HG03095 (cell line): ENCODE results near the gene KIAA1549.

ENCODE experiments used
- ATAC-seq: cut with Tn5 transposase; IDR thresholded peaks from one replicate; pipeline ENCODE4 v1.9.1; 2021; ENCODE audit warnings: moderate library complexity; ENCODE audit not compliant: unreplicated experiment

KIAA1549 gene

GRCh38 chr7:138911007-138911406 lies 70.2 kb downstream of the KIAA1549 start:
- no peak for ATAC-seq

GRCh38 chr7:138907850-138908249 lies 73.3 kb downstream of the KIAA1549 start:
- no peak for ATAC-seq

DNA sequence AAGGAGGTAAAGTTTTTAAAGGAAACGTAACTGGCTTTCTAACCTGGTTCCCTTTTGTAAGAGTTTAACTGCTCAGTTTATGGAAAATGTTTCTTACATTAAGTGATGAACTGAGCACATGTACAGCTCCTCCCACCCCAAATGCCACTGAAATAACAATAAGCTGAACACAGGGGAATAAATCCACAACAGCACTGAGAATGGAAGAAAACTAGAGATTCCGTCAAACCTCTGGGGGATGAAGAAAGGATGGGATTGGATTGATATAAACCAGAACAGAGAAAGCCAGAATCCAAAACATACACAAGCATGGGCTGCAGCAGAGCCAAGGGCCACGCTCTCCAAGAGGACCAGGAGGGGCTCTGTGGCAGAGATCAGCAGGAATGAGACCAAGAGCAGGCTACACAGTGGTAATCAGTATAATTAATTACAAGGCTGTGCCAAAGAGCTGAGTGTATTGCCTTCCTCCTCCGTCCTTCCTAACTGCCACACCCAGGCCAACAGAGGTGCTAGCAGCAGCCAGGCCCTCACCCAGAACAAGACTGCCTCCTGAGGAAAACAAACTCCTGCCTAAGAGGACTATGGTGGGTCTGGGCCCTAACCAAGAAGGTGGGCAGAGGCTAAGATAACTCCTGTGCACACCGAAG lies 73.9 kb downstream of the KIAA1549 start:
- no peak for ATAC-seq

GRCh38 chr7:138903859-138904435 lies 77.2 kb downstream of the KIAA1549 start:
- ATAC-seq, result no peak

DNA sequence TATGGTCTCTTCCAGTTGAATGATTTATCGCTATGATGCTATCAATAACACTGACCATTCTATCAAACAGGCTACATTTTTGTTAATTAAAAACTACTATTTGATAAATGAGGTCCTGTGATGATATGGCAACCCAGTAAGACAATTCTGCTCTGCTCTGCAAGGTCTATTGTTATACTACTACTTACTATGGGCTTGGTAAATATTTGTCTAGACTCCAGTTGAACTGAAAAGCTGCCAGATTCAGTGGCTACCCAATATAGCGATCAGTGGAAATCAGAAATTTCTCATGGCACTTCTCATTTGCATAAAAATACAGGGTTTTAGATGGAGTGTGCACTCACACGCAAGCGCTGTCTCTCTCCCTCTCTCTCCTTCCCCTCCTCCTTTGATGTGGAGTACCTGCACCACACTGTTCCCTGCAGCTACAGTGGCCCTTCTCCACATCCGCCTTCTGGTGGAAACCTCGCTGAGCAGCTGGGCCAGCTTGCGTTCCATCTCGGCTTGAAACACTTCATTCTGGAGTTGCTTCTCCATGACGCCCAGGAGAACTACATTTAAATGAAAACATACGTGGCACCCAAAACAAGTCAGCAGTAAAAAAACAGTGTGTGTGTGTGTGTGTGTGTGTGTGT lies 77.9 kb downstream of the KIAA1549 start:
- ATAC-seq, result no peak

DNA sequence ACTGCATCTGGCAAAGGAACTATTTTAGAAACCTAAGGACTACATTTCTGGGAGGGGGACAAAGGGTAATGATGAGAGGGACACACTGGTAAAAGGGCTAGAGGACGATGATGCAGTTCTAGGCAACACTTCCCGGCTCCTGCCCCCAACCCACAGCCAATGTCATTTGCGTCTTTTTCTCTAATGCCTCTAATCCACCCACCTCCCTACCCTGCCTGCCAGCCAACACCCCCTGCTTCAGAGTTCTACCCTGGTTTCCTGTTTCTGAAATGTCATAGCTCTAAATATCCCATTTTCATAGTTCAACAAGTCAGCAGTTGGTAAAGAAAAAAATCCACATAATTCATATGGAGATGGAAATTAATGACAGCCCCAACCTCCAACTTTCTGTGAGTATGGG lies 79.0 kb downstream of the KIAA1549 start:
- ATAC-seq, result no peak

- no peak for ATAC-seq
These were observed 81.0 kb downstream of the KIAA1549 start for GRCh38 chr7:138900035-138900828.

GRCh38 chr7:138898802-138899201 lies 82.4 kb downstream of the KIAA1549 start:
- ATAC-seq, result no peak

GRCh38 chr7:138898255-138898654 lies 82.9 kb downstream of the KIAA1549 start:
- no peak for ATAC-seq

DNA sequence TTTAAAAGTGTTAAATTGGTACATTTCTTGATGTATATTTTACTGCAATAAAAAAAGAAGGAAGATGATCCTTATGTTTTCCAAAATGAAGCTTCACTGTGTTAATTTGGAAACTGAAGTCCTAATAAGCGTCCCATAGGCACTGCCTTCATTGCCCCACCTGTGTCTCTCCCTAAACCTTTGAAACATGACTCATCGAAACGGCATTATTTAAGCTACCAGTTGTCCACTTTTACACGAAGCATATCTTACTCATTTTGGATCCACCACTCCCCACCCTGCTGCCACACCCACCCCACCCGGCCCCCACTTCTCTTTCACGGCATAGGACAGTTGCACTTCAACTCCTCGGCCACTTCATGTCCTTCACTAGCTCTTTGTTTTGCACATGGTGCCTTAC lies 85.5 kb downstream of the KIAA1549 start:
- no peak for ATAC-seq

DNA sequence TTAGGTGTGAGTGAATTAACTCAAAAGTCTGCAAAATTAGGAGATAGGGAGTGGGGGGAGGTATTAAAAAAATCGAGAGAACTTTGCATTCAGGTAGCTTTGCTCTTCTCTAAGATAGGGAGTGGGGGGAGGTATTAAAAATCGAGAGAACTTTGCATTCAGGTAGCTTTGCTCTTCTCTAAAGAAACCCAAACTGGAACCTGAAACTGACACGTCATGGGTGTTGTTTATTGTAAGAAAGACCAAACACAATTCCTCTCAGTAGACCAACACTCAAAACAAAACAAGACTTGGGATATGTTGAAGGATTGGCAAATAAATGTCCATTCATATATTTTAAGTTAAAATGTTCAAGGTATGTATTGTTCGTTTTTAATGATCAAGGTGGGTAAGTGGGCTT lies 87.9 kb downstream of the KIAA1549 start:
- ATAC-seq, result no peak

GRCh38 chr7:138892812-138893211 lies 88.4 kb downstream of the KIAA1549 start:
- ATAC-seq, result no peak

GRCh38 chr7:138892006-138892630 lies 89.1 kb downstream of the KIAA1549 start:
- ATAC-seq, result no peak

DNA sequence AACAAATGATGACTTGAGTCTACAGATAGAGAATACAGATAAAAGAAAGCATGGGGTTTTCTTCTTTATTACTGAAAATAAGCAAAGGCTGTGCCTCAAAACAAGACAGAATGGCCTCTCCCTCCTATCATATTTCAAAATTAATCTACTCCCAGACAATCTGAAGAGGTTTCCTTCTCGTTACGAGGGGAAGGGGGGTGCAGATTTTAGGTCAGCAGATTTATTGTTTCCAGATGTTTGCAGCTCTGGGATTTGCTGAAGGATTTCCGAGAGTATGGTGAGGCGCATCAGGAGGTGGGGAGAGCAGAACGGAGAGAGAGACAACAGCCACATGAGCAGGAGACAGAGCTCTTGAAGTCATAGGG lies 89.8 kb downstream of the KIAA1549 start:
- no peak for ATAC-seq

- no peak for ATAC-seq
These were observed 90.4 kb downstream of the KIAA1549 start for GRCh38 chr7:138890499-138891445.

DNA sequence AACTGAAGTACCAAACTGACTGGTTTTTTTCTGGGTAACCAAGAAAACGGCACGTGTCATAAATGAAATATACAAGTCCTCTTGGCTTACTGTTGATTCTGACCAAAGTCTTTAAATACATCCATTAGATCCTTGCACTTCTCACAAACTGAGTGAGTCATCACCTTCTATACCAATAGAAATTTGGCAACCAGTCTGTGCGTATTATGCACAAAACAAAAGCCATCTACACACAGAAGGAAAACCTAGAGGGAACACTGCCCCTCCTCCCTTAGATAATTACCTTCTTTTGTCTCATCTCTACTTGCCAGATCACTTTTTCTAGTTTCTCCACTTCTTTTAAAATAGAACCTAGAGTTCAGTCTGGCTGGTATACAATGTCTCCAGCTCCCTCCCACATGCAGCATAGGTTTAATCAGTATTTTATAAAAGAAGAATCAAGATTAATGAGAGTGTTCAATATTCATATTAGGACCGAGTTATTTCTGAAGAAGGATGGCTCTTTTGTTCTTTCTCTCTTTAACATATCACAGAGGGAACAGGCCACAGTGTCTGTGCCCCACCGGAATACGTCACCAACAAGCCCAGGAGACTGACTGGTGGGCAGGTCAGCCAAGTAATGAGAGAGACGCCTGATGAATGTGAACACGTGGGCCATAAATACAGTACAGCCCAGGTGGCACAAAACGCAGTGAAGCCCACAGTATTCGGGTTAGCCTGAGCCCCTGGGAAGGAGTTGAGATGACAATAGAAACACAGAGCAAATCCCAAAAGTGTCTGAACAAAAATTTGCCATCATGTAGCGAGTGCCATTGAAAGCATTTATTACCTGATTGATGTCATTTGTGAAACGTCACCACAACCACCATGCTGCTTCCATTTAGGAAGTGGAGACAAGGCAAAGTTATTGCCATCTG lies 91.3 kb downstream of the KIAA1549 start:
- ATAC-seq, result no peak

GRCh38 chr7:138887872-138888656 lies 93.1 kb downstream of the KIAA1549 start:
- ATAC-seq, result no peak

DNA sequence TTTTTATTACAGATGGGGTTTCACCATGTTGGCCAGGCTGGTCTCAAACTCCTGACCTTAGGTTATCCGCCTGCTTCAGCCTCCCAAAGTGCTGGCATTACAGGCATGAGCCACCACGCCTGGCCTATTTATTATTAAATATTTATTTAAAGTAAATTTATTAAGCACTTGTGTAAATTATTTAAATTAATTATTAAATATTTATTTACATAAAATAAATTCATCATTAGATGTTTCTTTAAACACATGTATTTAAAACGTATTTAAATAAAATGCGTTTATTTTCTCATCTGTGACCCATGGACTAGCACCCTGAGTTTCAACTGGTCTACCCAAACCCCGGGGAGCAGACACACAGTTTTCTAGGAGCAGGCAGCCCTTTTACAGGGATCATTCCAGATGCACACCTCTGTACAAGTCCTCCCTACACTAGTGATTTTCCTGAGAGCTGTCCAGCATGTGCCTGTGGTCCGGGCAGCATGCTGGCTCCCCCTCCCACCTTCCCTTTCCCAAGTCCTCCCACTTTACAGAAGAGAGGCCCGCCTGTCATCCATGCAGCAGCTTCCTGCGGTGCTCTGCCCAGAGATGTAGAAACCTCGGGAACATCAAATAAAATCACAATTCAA lies 94.0 kb downstream of the KIAA1549 start:
- ATAC-seq, result no peak
